HL-60 (cell line): Measurements from ENCODE around the gene SEC16B.

Experiments used
- DNase-seq, 2 experiments: peaks; one replicate each; pipeline ENCODE4 v3.0.0-alpha.2; 2010 to 2020; ENCODE audit warnings: low read depth in 1 of 2, low spot score in 1 of 2
- H3K27ac ChIP-seq: fragments of 250-450 bp; sonication (Bioruptor Pico); replicated peaks from 2 replicates; pipeline ENCODE4 v1.5.1; 2020; ENCODE audit warnings: mild to moderate bottlenecking, moderate library complexity
- H3K27me3 ChIP-seq: fragments of 250-450 bp; sonication (Bioruptor Pico); 2 replicates; pipeline ENCODE4 v1.5.1; 2021; ENCODE audit warnings: mild to moderate bottlenecking, moderate library complexity; ENCODE audit not compliant: insufficient read depth, poor library complexity, severe bottlenecking
- H3K4me3 ChIP-seq: replicated peaks from 2 replicates; pipeline ENCODE4 v1.5.1; 2011; ENCODE audit warnings: mild to moderate bottlenecking, control low read depth, low read length; ENCODE audit not compliant: insufficient read depth
- CTCF ChIP-seq: IDR thresholded peaks from one replicate; pipeline ENCODE4 v1.5.1; 2011; ENCODE audit warnings: low read length, control low read depth, inconsistent platforms; ENCODE audit not compliant: insufficient read depth
- GABPA ChIP-seq: IDR thresholded peaks from 2 replicates; pipeline ENCODE4 v1.6.1; 2012; ENCODE audit warnings: low read depth
- POLR2AphosphoS5 ChIP-seq: IDR thresholded peaks from 2 replicates; pipeline ENCODE4 v1.6.1; 2012; ENCODE audit warnings: low read depth
- SPI1 ChIP-seq: IDR thresholded peaks from 2 replicates; pipeline ENCODE4 v1.6.1; 2012; ENCODE audit warnings: low read depth, mild to moderate bottlenecking, borderline replicate concordance
- TF ChIP-seq, protein P1 (sequence below): IDR thresholded peaks from 2 replicates; pipeline ENCODE4 v1.6.1; 2012; ENCODE audit warnings: low read depth; ENCODE audit not compliant: insufficient replicate concordance

Gene SEC16B

DNA sequence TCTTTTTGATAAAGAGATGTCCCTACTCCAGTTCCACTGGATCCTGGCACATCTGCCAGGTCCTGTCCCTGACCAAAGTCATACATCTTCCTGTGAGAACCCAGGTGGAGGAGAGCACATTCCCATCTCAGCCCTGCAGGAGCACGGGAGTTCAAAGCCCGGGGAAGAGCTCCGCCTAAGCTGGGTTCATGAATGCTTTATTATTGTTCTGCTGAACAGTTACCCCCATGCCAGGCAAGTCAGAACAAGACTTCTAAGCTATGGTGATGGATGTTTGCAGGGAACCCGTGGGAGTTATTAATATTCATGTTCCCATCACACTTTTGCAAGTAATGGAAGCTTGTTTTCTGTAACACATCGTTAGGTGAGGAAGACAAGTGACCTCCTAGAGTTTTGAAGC is 62.9 kb downstream of the SEC16B start:
- Histone ChIP-seq H3K4me3 (no peak overlapping the region), H3K27ac (no peak overlapping the region), H3K27me3 (no peaks in the 10 kb centered on the region)
- no peak for DNase-seq
- no peak for TF ChIP-seq POLR2AphosphoS5
- TF ChIP-seq GABPA = no peak
- TF ChIP-seq, protein P1, sequence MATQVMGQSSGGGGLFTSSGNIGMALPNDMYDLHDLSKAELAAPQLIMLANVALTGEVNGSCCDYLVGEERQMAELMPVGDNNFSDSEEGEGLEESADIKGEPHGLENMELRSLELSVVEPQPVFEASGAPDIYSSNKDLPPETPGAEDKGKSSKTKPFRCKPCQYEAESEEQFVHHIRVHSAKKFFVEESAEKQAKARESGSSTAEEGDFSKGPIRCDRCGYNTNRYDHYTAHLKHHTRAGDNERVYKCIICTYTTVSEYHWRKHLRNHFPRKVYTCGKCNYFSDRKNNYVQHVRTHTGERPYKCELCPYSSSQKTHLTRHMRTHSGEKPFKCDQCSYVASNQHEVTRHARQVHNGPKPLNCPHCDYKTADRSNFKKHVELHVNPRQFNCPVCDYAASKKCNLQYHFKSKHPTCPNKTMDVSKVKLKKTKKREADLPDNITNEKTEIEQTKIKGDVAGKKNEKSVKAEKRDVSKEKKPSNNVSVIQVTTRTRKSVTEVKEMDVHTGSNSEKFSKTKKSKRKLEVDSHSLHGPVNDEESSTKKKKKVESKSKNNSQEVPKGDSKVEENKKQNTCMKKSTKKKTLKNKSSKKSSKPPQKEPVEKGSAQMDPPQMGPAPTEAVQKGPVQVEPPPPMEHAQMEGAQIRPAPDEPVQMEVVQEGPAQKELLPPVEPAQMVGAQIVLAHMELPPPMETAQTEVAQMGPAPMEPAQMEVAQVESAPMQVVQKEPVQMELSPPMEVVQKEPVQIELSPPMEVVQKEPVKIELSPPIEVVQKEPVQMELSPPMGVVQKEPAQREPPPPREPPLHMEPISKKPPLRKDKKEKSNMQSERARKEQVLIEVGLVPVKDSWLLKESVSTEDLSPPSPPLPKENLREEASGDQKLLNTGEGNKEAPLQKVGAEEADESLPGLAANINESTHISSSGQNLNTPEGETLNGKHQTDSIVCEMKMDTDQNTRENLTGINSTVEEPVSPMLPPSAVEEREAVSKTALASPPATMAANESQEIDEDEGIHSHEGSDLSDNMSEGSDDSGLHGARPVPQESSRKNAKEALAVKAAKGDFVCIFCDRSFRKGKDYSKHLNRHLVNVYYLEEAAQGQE = no peak
- TF ChIP-seq CTCF = no peak
- no peak for TF ChIP-seq SPI1

DNA sequence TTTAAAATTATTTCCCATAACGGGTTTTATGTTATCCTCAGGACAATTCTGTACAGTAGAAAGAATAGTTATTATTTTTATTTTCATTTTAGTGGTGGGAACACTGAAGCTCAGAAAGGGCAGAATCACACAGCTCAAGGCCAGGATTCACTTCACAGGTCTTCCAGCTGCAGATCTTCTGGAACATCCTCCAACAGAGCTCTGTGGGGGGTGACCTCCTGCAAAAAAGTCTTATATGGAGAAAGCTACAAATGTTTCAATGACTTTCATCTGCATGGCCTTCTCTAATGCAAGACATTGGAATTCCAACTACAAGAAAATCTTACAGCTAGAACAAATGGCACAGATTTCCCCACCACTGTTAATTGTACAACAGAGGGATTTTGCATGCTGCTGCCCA is 64.2 kb downstream of the SEC16B start:
- no peak for DNase-seq
- Histone ChIP-seq H3K27me3 (no peaks in the 10 kb centered on the region), H3K27ac (no peak overlapping the region), H3K4me3 (no peak overlapping the region)
- no peak for TF ChIP-seq CTCF

DNA sequence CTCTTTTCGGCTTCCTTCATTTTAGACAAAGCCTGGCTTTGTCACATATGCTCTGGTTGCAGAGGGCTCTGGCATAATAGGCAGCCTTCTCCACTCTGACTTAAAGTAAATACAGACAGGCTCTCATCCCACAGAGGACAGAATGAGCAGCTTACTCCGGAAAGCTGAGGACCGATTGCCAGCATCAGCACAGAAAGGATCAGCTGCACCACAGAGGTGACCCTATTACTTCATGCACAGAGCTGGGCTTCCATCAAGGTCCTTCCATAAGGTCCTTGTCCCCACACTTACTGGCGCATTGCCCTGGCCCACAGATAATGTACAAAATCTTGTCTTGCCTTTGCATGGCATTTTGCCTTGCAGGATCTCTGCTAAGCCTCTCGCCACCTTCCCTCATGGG is 67.6 kb downstream of the SEC16B start:
- Histone ChIP-seq H3K27ac (no peak overlapping the region), H3K4me3 (no peak overlapping the region), H3K27me3 (no peaks in the 10 kb centered on the region)
- TF ChIP-seq CTCF = no peak
- TF ChIP-seq POLR2AphosphoS5 = no peak
- TF ChIP-seq, protein P1 = no peak
- TF ChIP-seq SPI1 = no peak
- TF ChIP-seq GABPA = no peak
- DNase-seq = no peak

GRCh38 chr1:177897998-177898654 is 71.7 kb downstream of the SEC16B start:
- Histone ChIP-seq H3K27me3 (no peaks in the 10 kb centered on the region), H3K4me3 (no peak overlapping the region), H3K27ac (no peak overlapping the region)
- DNase-seq = no peak
- no peak for TF ChIP-seq SPI1
